HepG2 (cell line): ENCODE results near the gene FAM167B.

Experiments used
- EZH2 ChIP-seq: conservative IDR thresholded peaks from 2 replicates; pipeline ENCODE4 v1.6.1; 2012; ENCODE audit warnings: mild to moderate bottlenecking, low read depth, low read length, moderate library complexity
- FOXM1 ChIP-seq: sonication (generic); formaldehyde crosslinking; IDR thresholded peaks from 2 replicates; pipeline ENCODE4 v1.5.0; 2020; ENCODE audit warnings: missing genetic modification reagents
- HOXA7 ChIP-seq: sonication (generic); formaldehyde crosslinking; IDR thresholded peaks from 2 replicates; pipeline ENCODE4 v1.8.1; 2022; ENCODE audit warnings: mild to moderate bottlenecking, missing genetic modification reagents, moderate library complexity
- POLR2A ChIP-seq, 2 experiments: IDR thresholded peaks; 2 replicates each; pipeline ENCODE4 v1.6.1; 2011; ENCODE audit warnings: low read depth in 2 of 2, low read length in 2 of 2, mild to moderate bottlenecking in 1 of 2, moderate library complexity in 1 of 2; ENCODE audit not compliant: insufficient read depth in 1 of 2
- SIN3A ChIP-seq: IDR thresholded peaks from 2 replicates; pipeline ENCODE4 v1.6.1; 2011; ENCODE audit warnings: low read depth, mild to moderate bottlenecking, control low read depth, low read length, borderline replicate concordance
- SMAD1 ChIP-seq: sonication (generic); formaldehyde crosslinking; IDR thresholded peaks from 2 replicates; pipeline ENCODE4 v1.4.0; 2020; ENCODE audit warnings: missing genetic modification reagents, low read depth, mild to moderate bottlenecking, borderline replicate concordance
- ZNF530 ChIP-seq: sonication (generic); formaldehyde crosslinking; IDR thresholded peaks from 2 replicates; pipeline ENCODE4 v1.5.0; 2020; ENCODE audit warnings: low read depth, mild to moderate bottlenecking, missing genetic modification reagents
- ZNF83 ChIP-seq: sonication (generic); formaldehyde crosslinking; IDR thresholded peaks from 2 replicates; pipeline ENCODE4 v1.4.0; 2020; ENCODE audit warnings: missing genetic modification reagents, mild to moderate bottlenecking, borderline replicate concordance

GRCh38 chr1:32199717-32200072 lies 47.3 kb upstream of the FAM167B start:
- TF ChIP-seq ZNF83 (CRISPR knock-in tag) = no peak
- no peak for TF ChIP-seq SIN3A
- no peak for TF ChIP-seq HOXA7 (CRISPR knock-in tag)
- no peak for TF ChIP-seq FOXM1 (CRISPR knock-in tag)
- TF ChIP-seq SMAD1 (CRISPR knock-in tag) = no peak
- no peak for TF ChIP-seq ZNF530
- no peak for TF ChIP-seq POLR2A (IDR thresholded peaks at IDR 0.05; ENCODE audit: insufficient read depth in 1 of 2, low read depth in 2 of 2, low read length in 2 of 2)
- TF ChIP-seq EZH2 = no peak
